RWPE2 (cell line): ENCODE measurements around the gene CNOT2.

Source experiments
- ATAC-seq: fragments of 200-7000 bp; cut with Tn5 transposase; 3 replicates; pipeline ENCODE4 v1.9.1; 2021; ENCODE audit warnings: low read depth
- DNase-seq: peaks from one replicate; pipeline ENCODE4 v3.0.0-alpha.2; 2020; ENCODE audit warnings: low spot score
- H3K27ac ChIP-seq: fragments of 450-650 bp; 2 replicates; pipeline ENCODE4 v1.5.1; 2017; ENCODE audit warnings: mild to moderate bottlenecking; ENCODE audit not compliant: poor library complexity, severe bottlenecking
- H3K27me3 ChIP-seq: fragments of 250-450 bp; sonication (Bioruptor Pico); 2 replicates; pipeline ENCODE4 v1.5.1; 2021; ENCODE audit warnings: mild to moderate bottlenecking, moderate library complexity; ENCODE audit not compliant: insufficient read depth, poor library complexity, severe bottlenecking
- H3K36me3 ChIP-seq: fragments of 250-450 bp; sonication (Bioruptor Pico); 2 replicates; pipeline ENCODE4 v1.5.1; 2020; ENCODE audit warnings: low read depth, mild to moderate bottlenecking, moderate library complexity
- H3K4me1 ChIP-seq: fragments of 250-450 bp; sonication (Bioruptor Pico); 2 replicates; pipeline ENCODE4 v1.5.1; 2021; ENCODE audit warnings: mild to moderate bottlenecking, moderate library complexity; ENCODE audit not compliant: insufficient read depth, poor library complexity, severe bottlenecking
- H3K4me3 ChIP-seq: fragments of 250-450 bp; sonication (Bioruptor Pico); 2 replicates; pipeline ENCODE4 v1.5.1; 2021; ENCODE audit warnings: mild to moderate bottlenecking, moderate library complexity; ENCODE audit not compliant: severe bottlenecking
- H3K9me3 ChIP-seq: fragments of 250-450 bp; sonication (Bioruptor Pico); 2 replicates; pipeline ENCODE4 v1.5.1; 2021; ENCODE audit warnings: mild to moderate bottlenecking, moderate library complexity; ENCODE audit not compliant: severe bottlenecking
- TF ChIP-seq, protein P1 (sequence below): fragments of 450-650 bp; IDR thresholded peaks from one replicate; pipeline ENCODE4 v1.5.1; 2017; ENCODE audit warnings: mild to moderate bottlenecking, moderate library complexity; ENCODE audit not compliant: poor library complexity, severe bottlenecking

CNOT2 gene

DNA sequence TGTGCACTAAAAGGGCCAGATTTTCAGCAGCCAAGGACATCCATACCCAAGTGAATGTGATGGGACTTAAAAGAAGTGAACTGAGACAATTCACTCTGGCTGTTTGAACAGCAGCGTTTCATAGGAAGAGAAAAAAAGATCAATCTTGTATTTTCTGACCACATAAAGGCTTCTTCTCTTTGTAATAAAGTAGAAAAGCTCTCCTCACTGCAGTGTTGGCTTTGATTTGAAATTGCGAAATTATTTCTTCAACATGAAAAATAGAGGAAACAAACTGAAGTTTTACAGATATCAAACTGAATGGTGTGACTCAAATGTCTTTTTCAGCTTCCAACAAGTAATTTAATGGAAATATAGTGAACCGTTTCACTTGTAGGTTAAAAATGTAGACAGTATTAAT is 111.6 kb downstream of the CNOT2 start:
- H3K36me3 ChIP-seq: peaks cover 22% of the 10 kb centered on the region
- TF ChIP-seq, protein P1, sequence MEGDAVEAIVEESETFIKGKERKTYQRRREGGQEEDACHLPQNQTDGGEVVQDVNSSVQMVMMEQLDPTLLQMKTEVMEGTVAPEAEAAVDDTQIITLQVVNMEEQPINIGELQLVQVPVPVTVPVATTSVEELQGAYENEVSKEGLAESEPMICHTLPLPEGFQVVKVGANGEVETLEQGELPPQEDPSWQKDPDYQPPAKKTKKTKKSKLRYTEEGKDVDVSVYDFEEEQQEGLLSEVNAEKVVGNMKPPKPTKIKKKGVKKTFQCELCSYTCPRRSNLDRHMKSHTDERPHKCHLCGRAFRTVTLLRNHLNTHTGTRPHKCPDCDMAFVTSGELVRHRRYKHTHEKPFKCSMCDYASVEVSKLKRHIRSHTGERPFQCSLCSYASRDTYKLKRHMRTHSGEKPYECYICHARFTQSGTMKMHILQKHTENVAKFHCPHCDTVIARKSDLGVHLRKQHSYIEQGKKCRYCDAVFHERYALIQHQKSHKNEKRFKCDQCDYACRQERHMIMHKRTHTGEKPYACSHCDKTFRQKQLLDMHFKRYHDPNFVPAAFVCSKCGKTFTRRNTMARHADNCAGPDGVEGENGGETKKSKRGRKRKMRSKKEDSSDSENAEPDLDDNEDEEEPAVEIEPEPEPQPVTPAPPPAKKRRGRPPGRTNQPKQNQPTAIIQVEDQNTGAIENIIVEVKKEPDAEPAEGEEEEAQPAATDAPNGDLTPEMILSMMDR: no peak

DNA sequence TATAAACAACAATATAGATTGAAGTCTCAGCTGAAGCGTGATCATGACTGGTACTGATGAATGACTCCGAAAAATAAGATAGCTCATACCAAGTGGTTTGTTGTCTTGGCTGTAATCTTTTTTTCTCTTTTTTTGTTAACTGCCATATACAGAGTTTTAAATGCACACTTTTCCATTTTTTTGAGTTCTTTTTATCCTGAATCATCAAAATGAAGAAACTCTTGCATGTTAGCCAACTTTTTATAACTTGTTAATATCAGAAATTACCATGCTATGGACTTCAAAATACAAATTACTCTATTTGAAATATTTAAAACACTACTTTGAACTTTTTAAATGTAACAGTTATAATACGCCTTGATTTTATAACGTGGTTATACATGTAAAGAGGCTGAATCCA is 112.7 kb downstream of the CNOT2 start:
- ATAC-seq: no peak
- Histone ChIP-seq H3K9me3 (no peaks in the 10 kb centered on the region), H3K36me3 (peaks cover 13% of the 10 kb centered on the region), H3K27me3 (no peaks in the 10 kb centered on the region), H3K27ac (no peak overlapping the region), H3K4me3 (no peak overlapping the region), H3K4me1 (no peaks in the 10 kb centered on the region)
- no peak for DNase-seq
- TF ChIP-seq, protein P1: no peak

More for the DNA sequence above, 111.6 kb downstream of the CNOT2 start:
- H3K4me3 ChIP-seq: no peak overlapping the region
- DNase-seq: no peak
- H3K9me3 ChIP-seq: no peaks in the 10 kb centered on the region
- ATAC-seq: no peak
- no peak overlapping the region for H3K27ac ChIP-seq
- H3K27me3 ChIP-seq: no peaks in the 10 kb centered on the region
- no peaks in the 10 kb centered on the region for H3K4me1 ChIP-seq

DNA sequence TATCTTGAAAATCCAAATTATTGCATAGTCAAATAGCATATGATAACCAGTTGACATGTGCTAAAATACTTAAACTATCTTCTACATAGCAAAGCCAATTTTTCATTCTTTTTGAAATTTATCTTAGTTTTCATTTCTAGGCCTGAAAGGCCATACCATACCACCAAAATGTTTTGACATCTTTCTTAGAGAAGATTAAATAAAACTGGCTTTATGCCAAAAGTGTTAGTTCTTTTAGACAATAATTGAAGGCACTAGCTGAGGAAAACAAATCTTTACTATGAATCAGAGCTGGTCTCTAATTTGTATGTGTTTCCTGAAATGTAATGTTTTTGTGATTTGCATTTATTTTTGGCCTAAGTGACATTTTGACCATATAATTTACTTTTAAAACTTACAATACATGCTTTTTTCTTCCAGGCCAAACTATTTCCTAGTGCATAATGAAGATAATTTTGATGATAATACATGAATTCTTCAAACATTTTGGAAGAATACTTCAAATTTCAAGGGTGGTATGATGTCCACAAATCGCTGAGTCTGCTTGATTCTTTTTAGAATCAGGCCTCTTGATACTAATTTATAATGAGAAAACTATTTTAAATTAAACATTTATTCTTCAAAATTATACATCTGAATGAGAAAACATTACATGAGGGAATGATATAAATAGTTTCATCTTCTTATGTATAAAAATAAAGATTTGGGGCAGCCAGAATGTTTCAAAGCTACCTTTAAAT is 116.4 kb downstream of the CNOT2 start:
- peaks cover under 1% of the 10 kb centered on the region; the same call in 1 of the 2 replicates for H3K36me3 ChIP-seq
- H3K4me3 ChIP-seq: no peak overlapping the region
- DNase-seq: no peak
- H3K27me3 ChIP-seq: peaks cover 10% of the 10 kb centered on the region
- no peaks in the 10 kb centered on the region for H3K4me1 ChIP-seq
- no peak for ATAC-seq
- no peaks in the 10 kb centered on the region for H3K9me3 ChIP-seq
- TF ChIP-seq, protein P1: no peak
- no peak overlapping the region for H3K27ac ChIP-seq

DNA sequence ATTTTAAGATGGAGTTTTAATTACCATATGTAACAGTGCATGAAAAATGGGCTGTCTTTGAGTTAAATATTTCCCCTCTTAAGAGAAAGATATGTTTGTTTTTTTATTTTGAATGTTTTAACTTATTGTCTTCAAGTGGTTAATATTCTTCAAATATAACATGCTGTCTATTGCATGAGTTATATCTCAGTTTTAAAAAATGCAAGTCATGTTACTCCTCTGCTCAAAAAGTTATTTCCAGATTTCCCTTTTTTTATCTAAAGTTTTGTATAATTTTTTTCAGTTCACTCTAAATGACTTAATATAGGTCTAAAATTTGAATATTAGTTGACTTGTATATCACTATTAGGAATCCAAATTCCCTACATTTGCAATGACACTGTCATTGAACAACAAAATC is 117.0 kb downstream of the CNOT2 start:
- TF ChIP-seq, protein P1: no peak

More for the DNA sequence above, 117.0 kb downstream of the CNOT2 start:
- no peak for ATAC-seq
- H3K4me1 ChIP-seq: no peaks in the 10 kb centered on the region
- DNase-seq: no peak
- no peak overlapping the region for H3K27ac ChIP-seq
- no peaks in the 10 kb centered on the region for H3K9me3 ChIP-seq
- H3K27me3 ChIP-seq: peaks cover 14% of the 10 kb centered on the region
- no peak overlapping the region for H3K4me3 ChIP-seq
- no peaks in the 10 kb centered on the region; the same call in 1 of the 2 replicates for H3K36me3 ChIP-seq
